DOHH2 (cell line): ENCODE measurements around the gene SSC5D.

Experiments used
- H3F3A ChIP-seq: fragments of 200-600 bp; sonication (generic), shearing (Covaris generic); 2 replicates; pipeline ENCODE4 v1.6.0; 2016; ENCODE audit warnings: antibody characterized with exemption, mild to moderate bottlenecking; ENCODE audit not compliant: control insufficient read depth, insufficient read depth
- H3K27ac ChIP-seq: fragments of 200-600 bp; sonication (generic); 2 replicates; pipeline ENCODE4 v1.5.1; 2014; ENCODE audit warnings: low read depth, mild to moderate bottlenecking, low read length, moderate library complexity
- H3K27me3 ChIP-seq: fragments of 200-600 bp; sonication (generic); 2 replicates; pipeline ENCODE4 v1.6.1; 2014; ENCODE audit warnings: mild to moderate bottlenecking, low read length, mixed read lengths; ENCODE audit not compliant: control insufficient read depth
- H3K36me3 ChIP-seq: fragments of 200-600 bp; sonication (generic); 2 replicates; pipeline ENCODE4 v1.6.1; 2014; ENCODE audit warnings: mild to moderate bottlenecking, low read length, moderate library complexity, mixed read lengths; ENCODE audit not compliant: control insufficient read depth
- H3K4me1 ChIP-seq: fragments of 200-600 bp; sonication (generic); 2 replicates; pipeline ENCODE4 v1.6.1; 2014; ENCODE audit warnings: mild to moderate bottlenecking, low read length, mixed read lengths; ENCODE audit not compliant: control insufficient read depth
- H3K4me2 ChIP-seq: fragments of 200-600 bp; sonication (generic); 2 replicates; pipeline ENCODE4 v1.6.0; 2014; ENCODE audit warnings: mild to moderate bottlenecking, low read length, moderate library complexity
- H3K4me3 ChIP-seq: fragments of 200-600 bp; sonication (generic); 2 replicates; pipeline ENCODE4 v1.5.1; 2014; ENCODE audit warnings: mild to moderate bottlenecking, low read length, mixed read lengths
- H3K79me2 ChIP-seq: fragments of 200-600 bp; sonication (generic); 2 replicates; pipeline ENCODE4 v1.6.1; 2014; ENCODE audit warnings: mild to moderate bottlenecking, low read length, mixed read lengths; ENCODE audit not compliant: control insufficient read depth
- H3K9me2 ChIP-seq: fragments of 200-600 bp; sonication (generic); replicated peaks from 2 replicates; pipeline ENCODE4 v1.6.1; 2014; ENCODE audit warnings: mild to moderate bottlenecking, low read length, mixed read lengths; ENCODE audit not compliant: control insufficient read depth
- H3K9me3 ChIP-seq: fragments of 200-600 bp; sonication (generic); 2 replicates; pipeline ENCODE4 v1.6.1; 2014; ENCODE audit warnings: antibody characterized with exemption, low read length, mixed read lengths; ENCODE audit not compliant: control insufficient read depth, insufficient read depth
- H4K20me1 ChIP-seq: fragments of 200-600 bp; sonication (generic); 2 replicates; pipeline ENCODE4 v1.6.0; 2014; ENCODE audit warnings: low read depth, mild to moderate bottlenecking, antibody characterized with exemption, low read length, moderate library complexity; ENCODE audit not compliant: control insufficient read depth, insufficient read depth
- EZH2phosphoT487 ChIP-seq: fragments of 200-600 bp; sonication (generic); IDR thresholded peaks from 2 replicates; pipeline ENCODE4 v1.6.1; 2017; ENCODE audit warnings: borderline replicate concordance, mild to moderate bottlenecking, antibody characterized with exemption, low read length, moderate library complexity, mixed read lengths
- TF ChIP-seq, protein P1 (sequence below): fragments of 200-600 bp; sonication (generic); IDR thresholded peaks from one replicate; pipeline ENCODE4 v1.5.1; 2014; ENCODE audit warnings: antibody characterized with exemption, mild to moderate bottlenecking, low read depth, low read length; ENCODE audit not compliant: poor library complexity, severe bottlenecking

Gene SSC5D

GRCh38 chr19:55488986-55489710 lies 912 bp downstream of the SSC5D start:
- Histone ChIP-seq H3K4me1 (peaks cover 13% of the 10 kb centered on the region), H3K36me3 (no peaks in the 10 kb centered on the region), H4K20me1 (no peaks in the 10 kb centered on the region), H3K4me3 (no peak overlapping the region), H3K27me3 (no peaks in the 10 kb centered on the region), H3K9me3 (no peaks in the 10 kb centered on the region), H3F3A (no peaks in the 10 kb centered on the region; the same call in 1 of the 2 replicates), H3K79me2 (peaks cover 5% of the 10 kb centered on the region), H3K4me2 (no peak overlapping the region), H3K9me2 (no peaks in the 10 kb centered on the region), H3K27ac (no peak overlapping the region)
- no peak for TF ChIP-seq EZH2phosphoT487
- TF ChIP-seq, protein P1, sequence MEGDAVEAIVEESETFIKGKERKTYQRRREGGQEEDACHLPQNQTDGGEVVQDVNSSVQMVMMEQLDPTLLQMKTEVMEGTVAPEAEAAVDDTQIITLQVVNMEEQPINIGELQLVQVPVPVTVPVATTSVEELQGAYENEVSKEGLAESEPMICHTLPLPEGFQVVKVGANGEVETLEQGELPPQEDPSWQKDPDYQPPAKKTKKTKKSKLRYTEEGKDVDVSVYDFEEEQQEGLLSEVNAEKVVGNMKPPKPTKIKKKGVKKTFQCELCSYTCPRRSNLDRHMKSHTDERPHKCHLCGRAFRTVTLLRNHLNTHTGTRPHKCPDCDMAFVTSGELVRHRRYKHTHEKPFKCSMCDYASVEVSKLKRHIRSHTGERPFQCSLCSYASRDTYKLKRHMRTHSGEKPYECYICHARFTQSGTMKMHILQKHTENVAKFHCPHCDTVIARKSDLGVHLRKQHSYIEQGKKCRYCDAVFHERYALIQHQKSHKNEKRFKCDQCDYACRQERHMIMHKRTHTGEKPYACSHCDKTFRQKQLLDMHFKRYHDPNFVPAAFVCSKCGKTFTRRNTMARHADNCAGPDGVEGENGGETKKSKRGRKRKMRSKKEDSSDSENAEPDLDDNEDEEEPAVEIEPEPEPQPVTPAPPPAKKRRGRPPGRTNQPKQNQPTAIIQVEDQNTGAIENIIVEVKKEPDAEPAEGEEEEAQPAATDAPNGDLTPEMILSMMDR: no peak

GRCh38 chr19:55489711-55490477 lies 1.7 kb downstream of the SSC5D start:
- Histone ChIP-seq H4K20me1 (no peaks in the 10 kb centered on the region), H3K27ac (no peak overlapping the region), H3K79me2 (peaks cover 5% of the 10 kb centered on the region), H3F3A (no peaks in the 10 kb centered on the region; the same call in 1 of the 2 replicates), H3K9me2 (no peaks in the 10 kb centered on the region), H3K9me3 (no peaks in the 10 kb centered on the region), H3K36me3 (no peaks in the 10 kb centered on the region), H3K4me2 (no peak overlapping the region), H3K27me3 (no peaks in the 10 kb centered on the region), H3K4me1 (peaks cover 6% of the 10 kb centered on the region), H3K4me3 (no peak overlapping the region)
- no peak for TF ChIP-seq EZH2phosphoT487
- TF ChIP-seq, protein P1: no peak

DNA sequence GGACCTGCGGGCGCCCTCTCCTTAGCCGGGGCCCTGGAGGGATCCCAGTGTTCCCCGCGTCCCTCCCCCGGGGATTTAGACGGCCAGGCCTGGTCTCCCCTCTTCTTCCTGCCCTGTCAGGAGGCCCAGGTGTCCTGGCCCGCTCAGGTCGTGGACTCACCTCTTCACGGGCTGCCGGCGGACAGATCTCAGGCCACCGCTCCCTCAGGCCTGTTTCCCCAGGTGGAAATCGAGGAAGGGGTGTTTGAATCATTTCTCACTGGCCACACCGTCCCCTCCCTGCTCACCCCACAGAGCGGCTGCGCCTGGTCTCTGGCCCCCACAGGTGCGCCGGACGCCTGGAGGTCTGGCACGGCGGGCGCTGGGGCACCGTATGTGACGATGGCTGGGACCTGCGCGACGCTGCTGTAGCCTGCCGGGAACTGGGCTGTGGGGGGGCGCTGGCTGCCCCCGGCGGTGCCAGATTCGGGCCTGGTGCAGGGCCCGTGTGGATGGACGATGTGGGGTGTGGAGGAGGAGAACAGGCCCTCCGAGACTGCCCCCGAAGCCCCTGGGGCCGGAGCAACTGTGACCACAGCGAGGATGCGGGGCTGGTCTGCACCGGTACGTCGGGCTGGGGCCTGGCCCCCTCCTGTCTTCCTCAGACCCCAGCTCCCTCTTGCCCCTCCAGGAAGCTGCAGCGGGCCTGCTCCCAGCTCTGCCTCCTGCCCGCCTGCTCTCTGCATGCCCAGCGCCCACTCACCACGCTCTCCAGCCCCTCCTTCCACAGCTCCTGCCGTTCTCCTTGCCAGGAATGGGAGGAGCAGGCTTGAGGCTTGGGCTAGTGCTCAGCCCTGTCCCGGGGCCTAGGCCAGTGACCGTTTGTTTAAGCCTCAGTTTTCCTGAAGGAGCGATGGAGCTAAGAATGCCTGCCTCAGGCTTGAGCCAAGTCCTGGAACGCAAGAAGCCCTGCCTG lies 2.5 kb downstream of the SSC5D start:
- Histone ChIP-seq H3K9me2 (no peaks in the 10 kb centered on the region), H3K4me1 (peaks cover 2% of the 10 kb centered on the region), H3K79me2 (peaks cover 1% of the 10 kb centered on the region), H3K4me3 (no peak overlapping the region), H3K27me3 (no peaks in the 10 kb centered on the region), H3K4me2 (no peak overlapping the region), H3K27ac (no peak overlapping the region), H3K9me3 (no peaks in the 10 kb centered on the region), H4K20me1 (no peaks in the 10 kb centered on the region), H3F3A (no peaks in the 10 kb centered on the region; the same call in 1 of the 2 replicates), H3K36me3 (no peaks in the 10 kb centered on the region)
- TF ChIP-seq, protein P1: no peak
- no peak for TF ChIP-seq EZH2phosphoT487
